Left lobe of liver (tissue), 2 donors: ENCODE results near the gene SLC16A10. TPM values are rescaled to one million over a fixed set of nuclear protein-coding genes. Genes with fewer than 3 reads are reported as not detected.
"Not testable (repeated sequence)": the region's sequence is repeated elsewhere in the genome, so short reads cannot be mapped to it uniquely, and the experiment has no call there.

ENCODE experiments used
- ATAC-seq: fragments of 200-7000 bp; cut with Tn5 transposase; one replicate; pipeline ENCODE4 v1.9.1; 2020; ENCODE audit warnings: mild to moderate bottlenecking, moderate library complexity
- DNase-seq: peaks from one replicate; pipeline ENCODE4 v3.0.0-alpha.2; 2020; ENCODE audit warnings: low spot score
- total RNA-seq: library from RNA; stranded (reverse); gene quantifications from one replicate; pipeline ENCODE4 v1.2.1, GENCODE V29; 2021
- donor health status: DM: no; HTN: no; CAD: no; lungs with moderate emphysema.
- donor health status: DM: no; HTN: yes; CAD: no.

Gene SLC16A10
- 14.9 TPM for total RNA-seq

DNA sequence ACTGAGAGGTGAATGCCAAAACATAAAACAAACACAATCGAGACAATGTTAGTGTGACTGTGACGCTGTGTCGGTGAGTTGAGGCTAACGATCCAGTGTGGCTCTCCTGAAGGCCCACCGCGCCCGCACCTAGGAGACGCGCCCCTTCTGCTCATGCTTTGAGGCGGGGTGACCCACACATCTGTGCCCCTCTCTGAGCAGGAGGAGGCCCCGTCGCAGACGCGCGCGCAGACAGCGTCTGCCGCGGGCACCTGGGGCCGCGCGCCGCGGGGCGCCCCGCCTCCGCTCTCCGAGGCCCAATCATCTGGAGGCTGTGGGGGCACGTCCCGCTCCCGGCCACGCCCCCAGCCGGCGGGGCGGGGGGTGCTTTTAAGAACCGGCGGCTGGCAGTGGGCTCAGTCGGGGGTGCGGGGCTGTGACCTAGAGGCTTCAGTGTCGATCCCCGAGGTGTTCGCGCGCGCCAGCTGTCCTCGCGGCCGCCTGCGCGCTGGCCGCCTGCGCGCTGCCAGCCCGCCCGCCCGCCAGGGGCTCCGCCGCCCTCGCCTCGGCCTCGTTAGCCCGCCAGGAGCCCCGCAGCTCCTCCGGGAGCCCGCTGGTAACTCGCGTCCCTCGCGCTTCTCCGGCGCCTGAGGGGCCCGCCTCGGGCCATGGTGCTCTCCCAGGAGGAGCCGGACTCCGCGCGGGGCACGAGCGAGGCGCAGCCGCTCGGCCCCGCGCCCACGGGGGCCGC is at the start of gene SLC16A10:
Gene SLC16A10 (plus strand): TSS at position 398 of the 730 bp plus-strand sequence. CDS start 250 bp downstream, at position 648.
- peak; percentile 92 for DNase-seq
- peak; percentile 97 for ATAC-seq

- ATAC-seq (no peak), DNase-seq (no peak)
Measured at GRCh38 chr6:111038534-111039252, 48.6 kb upstream of the SLC16A10 start.

- DNase-seq (no peak), ATAC-seq (no peak)
Measured at GRCh38 chr6:111041917-111042316, 45.4 kb upstream of the SLC16A10 start.

GRCh38 chr6:111047244-111047643 is 40.1 kb upstream of the SLC16A10 start:
- no peak for ATAC-seq
- no peak for DNase-seq

DNA sequence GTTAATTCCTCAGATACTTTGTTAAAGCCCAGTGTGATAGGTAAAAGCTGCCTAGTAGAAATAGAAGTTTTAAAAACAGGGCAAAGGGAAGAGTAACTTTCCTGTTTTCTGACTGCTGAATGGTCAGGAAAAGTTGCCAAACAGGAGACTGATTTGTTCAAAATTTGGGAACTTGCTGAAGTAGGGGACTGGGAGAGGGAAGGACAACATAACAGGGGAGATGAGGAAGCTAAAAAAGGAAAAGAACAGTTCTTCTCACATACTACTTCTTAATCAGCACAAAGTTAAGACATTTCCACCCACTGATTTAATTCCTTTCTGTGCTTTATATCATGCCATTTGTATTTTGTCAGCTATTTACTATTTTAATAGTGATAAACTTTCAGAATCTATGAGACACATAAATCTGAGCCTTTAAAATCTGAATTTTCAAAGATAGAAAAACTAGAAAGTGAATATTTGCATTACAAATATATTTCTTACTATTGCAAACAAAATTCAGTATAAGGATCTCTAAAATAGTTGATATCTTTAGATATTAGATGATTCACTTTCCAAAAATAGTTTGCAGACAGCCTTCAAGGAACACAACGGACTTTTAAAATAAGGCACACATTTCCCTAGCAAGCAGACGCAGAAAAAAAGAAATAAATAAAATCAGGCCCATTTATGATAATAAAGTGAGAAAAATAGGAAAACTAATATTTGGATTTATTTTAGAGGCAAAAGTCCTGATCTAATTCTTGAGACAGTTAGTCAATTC is 36.9 kb upstream of the SLC16A10 start:
- ATAC-seq (no peak), DNase-seq (no peak)

- no peak for DNase-seq
- ATAC-seq, result no peak
Measured at GRCh38 chr6:111052171-111052570, 35.1 kb upstream of the SLC16A10 start.

- peak; percentile 47 for DNase-seq
- peak; percentile 100 for ATAC-seq
Measured at GRCh38 chr6:111057074-111057752, 30.1 kb upstream of the SLC16A10 start.

- ATAC-seq (no peak), DNase-seq (no peak)
Measured at GRCh38 chr6:111061508-111061907, 25.8 kb upstream of the SLC16A10 start.

DNA sequence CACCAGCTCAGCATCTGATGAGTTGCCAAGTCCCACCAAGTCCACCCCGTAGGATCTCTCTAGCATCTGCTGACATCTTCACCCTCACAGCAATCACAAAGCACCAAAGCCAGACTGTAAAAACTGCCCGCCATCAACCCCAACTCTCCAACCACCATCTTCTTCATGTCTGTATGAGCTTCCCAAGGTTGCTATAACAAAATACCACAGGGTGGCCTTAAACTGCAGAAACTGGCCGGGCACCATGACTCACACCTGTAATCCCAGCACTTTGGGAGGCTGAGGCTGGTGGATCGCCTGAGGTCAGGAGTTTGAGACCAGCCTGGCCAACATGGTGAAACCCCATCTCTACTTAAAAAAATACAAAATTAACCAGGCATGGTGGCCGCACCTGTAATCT is 25.3 kb upstream of the SLC16A10 start:
- not testable (repeated sequence) for ATAC-seq, DNase-seq

DNA sequence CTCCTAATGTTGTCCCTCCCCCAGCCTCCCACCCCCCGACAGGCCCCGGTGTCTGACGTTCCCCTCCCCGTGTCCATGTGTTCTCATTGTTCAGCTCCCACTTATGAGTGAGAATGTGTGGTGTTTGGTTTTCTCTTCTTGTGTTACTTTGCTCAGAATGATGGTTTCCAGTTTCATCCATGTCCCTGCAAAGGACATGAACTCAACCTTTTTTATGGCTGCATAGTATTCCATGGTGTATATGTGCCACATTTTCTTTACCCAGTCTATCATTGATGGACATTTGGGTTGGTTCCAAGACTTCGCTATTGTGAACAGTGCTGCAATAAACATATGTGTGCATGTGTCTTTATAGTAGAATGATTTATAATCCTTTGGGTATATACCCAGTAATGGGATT is 24.4 kb upstream of the SLC16A10 start:
- DNase-seq, ATAC-seq: not testable (repeated sequence)

DNA sequence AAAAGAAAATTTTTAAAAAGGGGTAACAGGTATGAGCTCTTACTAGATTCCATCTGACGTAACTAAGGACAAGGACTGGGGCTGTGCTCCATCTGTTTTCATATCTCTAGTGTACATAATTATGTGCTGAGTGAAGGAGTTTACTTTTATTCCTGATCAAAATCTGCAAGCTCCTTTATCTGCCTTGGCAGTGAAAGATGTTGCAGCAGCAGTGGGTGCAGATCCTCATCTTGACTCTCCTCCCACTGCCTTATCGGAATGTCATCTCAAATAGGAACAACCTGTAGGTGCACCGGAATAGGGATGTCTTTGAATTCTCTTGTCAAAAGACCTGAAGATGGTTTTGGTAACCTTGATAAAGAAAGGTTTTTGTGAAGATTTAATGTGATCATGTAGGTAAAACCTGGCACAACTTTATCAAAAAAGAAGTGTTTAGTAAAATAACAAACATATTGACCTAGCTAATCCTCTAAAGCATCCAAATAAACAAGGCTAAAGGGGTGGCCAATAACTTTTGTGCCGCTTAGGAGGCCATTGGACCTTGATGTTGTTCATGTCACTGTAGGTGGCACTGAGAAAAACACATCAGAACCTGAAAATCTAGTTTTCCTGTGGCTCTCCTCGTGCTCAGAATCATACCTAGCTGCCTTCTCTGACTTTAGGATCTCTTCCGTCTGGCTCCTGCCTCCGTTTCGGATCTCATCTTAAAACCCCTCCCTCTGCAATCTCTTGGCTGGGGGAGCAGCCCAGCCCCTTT is 19.0 kb upstream of the SLC16A10 start:
- ATAC-seq (no peak), DNase-seq (no peak)

GRCh38 chr6:111068866-111069234 is 18.5 kb upstream of the SLC16A10 start:
- DNase-seq (no peak), ATAC-seq (no peak)

GRCh38 chr6:111069382-111070104 is 17.8 kb upstream of the SLC16A10 start:
- DNase-seq (no peak), ATAC-seq (no peak)

- no peak for ATAC-seq
Measured at GRCh38 chr6:111070105-111071005, 16.9 kb upstream of the SLC16A10 start.

DNA sequence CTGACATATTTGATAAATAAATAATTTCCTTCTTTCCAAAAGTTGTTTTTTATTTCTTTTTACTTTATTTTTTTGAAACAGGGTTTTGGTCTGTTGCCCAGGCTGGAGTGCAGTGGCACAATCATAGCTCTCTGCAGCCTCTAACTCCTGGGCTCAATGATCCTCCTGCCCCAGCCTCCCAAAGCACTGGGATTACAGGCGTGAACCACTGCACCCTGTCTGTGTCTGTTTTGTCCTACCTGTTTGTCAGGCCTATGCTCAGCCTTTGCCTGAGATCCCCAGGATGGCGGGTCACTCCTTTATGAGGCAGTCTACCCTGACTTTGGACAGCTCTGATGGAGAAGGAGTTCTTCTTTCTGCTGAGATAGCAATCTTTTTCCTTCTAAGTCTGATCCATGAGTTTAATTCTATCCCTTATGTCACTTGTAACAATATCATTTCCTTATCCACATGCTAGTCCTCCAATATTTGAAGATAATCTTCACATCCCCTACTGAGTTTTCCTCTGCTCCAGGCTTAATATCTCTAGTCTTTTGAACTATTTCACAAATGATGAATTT is 14.4 kb upstream of the SLC16A10 start:
- no peak for ATAC-seq
- no peak for DNase-seq

More at GRCh38 chr6:111070105-111071005, 16.9 kb upstream of the SLC16A10 start:
- no peak for DNase-seq

DNA sequence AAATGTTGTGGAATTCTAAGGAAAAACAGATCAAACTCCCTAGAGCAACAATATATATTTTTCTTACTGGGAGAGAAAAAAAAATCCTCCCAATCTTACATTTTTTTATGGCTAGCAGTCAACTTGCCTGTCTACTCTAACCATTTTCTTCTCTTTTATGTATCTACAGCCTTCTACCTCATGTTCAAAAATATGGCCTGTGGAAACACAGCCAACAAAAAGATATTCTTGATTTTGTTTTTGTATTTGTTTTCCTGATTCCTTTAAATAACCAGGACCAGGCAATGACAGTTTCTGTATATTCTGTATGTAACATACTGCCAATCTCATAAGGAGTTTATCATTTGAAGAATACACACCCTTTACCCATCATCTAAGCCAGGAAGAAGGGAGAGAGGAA is 13.0 kb upstream of the SLC16A10 start:
- DNase-seq (no peak), ATAC-seq (no peak)

GRCh38 chr6:111076024-111076695 is 11.1 kb upstream of the SLC16A10 start:
- DNase-seq, result no peak
- peak; percentile 20 for ATAC-seq

- DNase-seq (no peak), ATAC-seq (no peak)
Measured at GRCh38 chr6:111080698-111081097, 6.6 kb upstream of the SLC16A10 start.
